Stimulated activated naive CD8-positive, alpha-beta T cell treated with anti-CD3 and anti-CD28 coated beads, Interleukin-15, Interleukin-2, amounts not matched to agents 100 ng/mL and 50 ng/mL, for 24 hours (primary cell): Measurements from ENCODE around the gene AOC1.

Source experiments
- H3K27ac Mint-ChIP-seq: one replicate; pipeline ENCODE4 v1.8.0; 2021; ENCODE audit warnings: mild to moderate bottlenecking, mixed read lengths
- H3K27me3 Mint-ChIP-seq: one replicate; pipeline ENCODE4 v1.8.0; 2021; ENCODE audit warnings: mixed read lengths
- H3K36me3 Mint-ChIP-seq: one replicate; pipeline ENCODE4 v1.8.0; 2021; ENCODE audit warnings: low read depth, mixed read lengths
- H3K4me1 Mint-ChIP-seq: one replicate; pipeline ENCODE4 v1.8.0; 2021; ENCODE audit warnings: low read depth, mixed read lengths
- H3K4me3 Mint-ChIP-seq: one replicate; pipeline ENCODE4 v1.8.0; 2021; ENCODE audit warnings: mild to moderate bottlenecking, mixed read lengths
- H3K9me3 Mint-ChIP-seq: one replicate; pipeline ENCODE4 v1.8.0; 2021; ENCODE audit warnings: mixed read lengths

Gene AOC1

GRCh38 chr7:150848111-150848510 lies 4.2 kb upstream of the AOC1 start:
- no peaks in the 10 kb centered on the region for H3K36me3 Mint-ChIP-seq
- no peaks in the 10 kb centered on the region for H3K4me1 Mint-ChIP-seq
- H3K27ac Mint-ChIP-seq: no peak overlapping the region
- H3K4me3 Mint-ChIP-seq: no peak overlapping the region
- no peaks in the 10 kb centered on the region for H3K9me3 Mint-ChIP-seq
- peaks cover 30% of the 10 kb centered on the region for H3K27me3 Mint-ChIP-seq

- Mint-ChIP-seq H3K4me3 (no peak overlapping the region), H3K36me3 (no peaks in the 10 kb centered on the region), H3K9me3 (no peaks in the 10 kb centered on the region), H3K4me1 (no peaks in the 10 kb centered on the region), H3K27me3 (peaks cover 30% of the 10 kb centered on the region), H3K27ac (no peak overlapping the region)
Observed at GRCh38 chr7:150848561-150849115, 3.7 kb upstream of the AOC1 start.

- H3K27ac Mint-ChIP-seq: no peak overlapping the region
- H3K9me3 Mint-ChIP-seq: no peaks in the 10 kb centered on the region
- H3K27me3 Mint-ChIP-seq: peaks cover 30% of the 10 kb centered on the region
- H3K4me1 Mint-ChIP-seq: no peaks in the 10 kb centered on the region
- H3K36me3 Mint-ChIP-seq: no peaks in the 10 kb centered on the region
- no peak overlapping the region for H3K4me3 Mint-ChIP-seq
Observed at GRCh38 chr7:150849204-150849775, 3.0 kb upstream of the AOC1 start.

GRCh38 chr7:150850273-150850672 lies 2.0 kb upstream of the AOC1 start:
- Mint-ChIP-seq H3K4me3 (no peak overlapping the region), H3K27me3 (peaks cover 30% of the 10 kb centered on the region)

GRCh38 chr7:150851492-150852370 lies 586 bp upstream of the AOC1 start:
- Mint-ChIP-seq H3K27me3 (peaks cover 30% of the 10 kb centered on the region), H3K4me3 (no peak overlapping the region), H3K9me3 (no peaks in the 10 kb centered on the region), H3K4me1 (no peaks in the 10 kb centered on the region), H3K36me3 (no peaks in the 10 kb centered on the region), H3K27ac (no peak overlapping the region)

More at GRCh38 chr7:150850273-150850672, 2.0 kb upstream of the AOC1 start:
- Mint-ChIP-seq H3K27ac (no peak overlapping the region), H3K9me3 (no peaks in the 10 kb centered on the region), H3K36me3 (no peaks in the 10 kb centered on the region), H3K4me1 (no peaks in the 10 kb centered on the region)

GRCh38 chr7:150854066-150855000 lies 2.0 kb downstream of the AOC1 start:
- H3K4me1 Mint-ChIP-seq: no peaks in the 10 kb centered on the region
- peaks cover 30% of the 10 kb centered on the region for H3K27me3 Mint-ChIP-seq
- no peak overlapping the region for H3K4me3 Mint-ChIP-seq
- H3K36me3 Mint-ChIP-seq: no peaks in the 10 kb centered on the region
- H3K9me3 Mint-ChIP-seq: no peaks in the 10 kb centered on the region
- no peak overlapping the region for H3K27ac Mint-ChIP-seq

- no peaks in the 10 kb centered on the region for H3K9me3 Mint-ChIP-seq
- no peak overlapping the region for H3K27ac Mint-ChIP-seq
- H3K27me3 Mint-ChIP-seq: peaks cover 25% of the 10 kb centered on the region
- no peaks in the 10 kb centered on the region for H3K36me3 Mint-ChIP-seq
- H3K4me3 Mint-ChIP-seq: no peak overlapping the region
- no peaks in the 10 kb centered on the region for H3K4me1 Mint-ChIP-seq
Observed at GRCh38 chr7:150855046-150855445, 2.7 kb downstream of the AOC1 start.

GRCh38 chr7:150855476-150856302 lies 3.4 kb downstream of the AOC1 start:
- H3K36me3 Mint-ChIP-seq: no peaks in the 10 kb centered on the region
- H3K27me3 Mint-ChIP-seq: peaks cover 23% of the 10 kb centered on the region

GRCh38 chr7:150856303-150857275 lies 4.3 kb downstream of the AOC1 start:
- Mint-ChIP-seq H3K4me3 (no peak overlapping the region), H3K9me3 (no peaks in the 10 kb centered on the region), H3K36me3 (no peaks in the 10 kb centered on the region), H3K27ac (no peak overlapping the region), H3K27me3 (peaks cover 15% of the 10 kb centered on the region), H3K4me1 (no peaks in the 10 kb centered on the region)

More at GRCh38 chr7:150855476-150856302, 3.4 kb downstream of the AOC1 start:
- Mint-ChIP-seq H3K4me3 (no peak overlapping the region), H3K9me3 (no peaks in the 10 kb centered on the region), H3K4me1 (no peaks in the 10 kb centered on the region), H3K27ac (no peak overlapping the region)

- Mint-ChIP-seq H3K4me3 (no peak overlapping the region), H3K36me3 (no peaks in the 10 kb centered on the region), H3K27me3 (peaks cover 7% of the 10 kb centered on the region), H3K4me1 (no peaks in the 10 kb centered on the region), H3K9me3 (no peaks in the 10 kb centered on the region), H3K27ac (no peak overlapping the region)
Observed at GRCh38 chr7:150857276-150858055, 5.1 kb downstream of the AOC1 start.

- Mint-ChIP-seq H3K27ac (no peak overlapping the region), H3K27me3 (no peaks in the 10 kb centered on the region)
Observed at GRCh38 chr7:150858236-150859197, 6.2 kb downstream of the AOC1 start.

More at GRCh38 chr7:150858236-150859197, 6.2 kb downstream of the AOC1 start:
- Mint-ChIP-seq H3K36me3 (no peaks in the 10 kb centered on the region), H3K9me3 (no peaks in the 10 kb centered on the region), H3K4me3 (no peak overlapping the region), H3K4me1 (no peaks in the 10 kb centered on the region)
